ENCODE measurements around the gene CHRNA5. TPM values are rescaled to one million over a fixed set of nuclear protein-coding genes. Genes with fewer than 3 reads are reported as not detected.
"Not testable (repeated sequence)": the region's sequence is repeated elsewhere in the genome, so short reads cannot be mapped to it uniquely, and the experiment has no call there.

Gene CHRNA5
- total RNA-seq, 4 donors from 2014 or later = 0.63 to 3.1 (median 1.8) TPM

GRCh38 chr15:78550815-78551214 is 14.5 kb upstream of the CHRNA5 start:
- no peak for ATAC-seq (ENCODE audit: low FRiP score)
- DNase-seq (ENCODE audit: low spot score) = no peak
- TF ChIP-seq CTCF (IDR thresholded peaks at IDR 0.05) = no peak

DNA sequence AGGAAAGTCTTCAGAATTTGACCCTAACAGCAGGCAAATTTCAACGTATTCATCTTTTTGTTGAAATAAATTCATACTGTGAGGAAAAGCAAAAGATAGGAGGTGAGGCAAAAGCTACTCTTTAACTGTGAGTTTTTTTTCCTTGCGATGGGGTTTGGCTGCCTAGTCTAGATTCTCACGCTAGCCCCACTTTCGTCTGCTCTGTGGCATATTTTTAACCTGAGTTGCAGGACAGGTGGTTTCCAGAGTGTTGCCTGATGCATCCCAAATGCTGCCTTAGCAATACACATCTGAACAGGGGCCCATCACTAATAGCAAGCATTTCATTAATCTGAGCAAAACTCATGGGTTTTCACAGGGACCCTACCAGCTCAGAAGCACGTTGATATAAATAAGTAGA is 13.4 kb upstream of the CHRNA5 start:
- DNase-seq (ENCODE audit: low spot score) (no peak), ATAC-seq (ENCODE audit: low FRiP score) (no peak)
- TF ChIP-seq CTCF (IDR thresholded peaks at IDR 0.05) = no peak

- ATAC-seq (ENCODE audit: low FRiP score) = no peak
- DNase-seq (ENCODE audit: low spot score) = no peak
- no peak for TF ChIP-seq CTCF (IDR thresholded peaks at IDR 0.05)
Measured at GRCh38 chr15:78552597-78552996, 12.7 kb upstream of the CHRNA5 start.

DNA sequence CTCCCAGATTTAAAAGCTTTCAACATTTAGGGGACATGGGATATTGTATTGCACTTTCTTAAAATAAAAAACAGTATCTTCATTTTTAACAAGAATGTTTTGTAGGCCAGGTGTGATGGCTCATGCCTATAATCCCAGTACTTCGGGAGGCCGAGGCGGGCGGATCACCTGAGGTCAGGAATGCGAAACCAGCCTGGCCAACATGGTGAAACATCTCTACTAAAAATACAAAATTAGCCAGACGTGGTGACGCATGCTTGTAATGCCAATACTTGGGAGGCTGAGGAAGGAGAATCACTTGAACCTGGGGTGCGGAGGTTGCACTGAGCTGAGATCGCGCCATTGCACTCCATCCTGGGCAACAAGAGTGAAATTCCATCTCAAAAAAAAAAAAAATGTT is 5.1 kb upstream of the CHRNA5 start:
- ATAC-seq (ENCODE audit: low FRiP score); DNase-seq (ENCODE audit: low spot score): not testable (repeated sequence)

GRCh38 chr15:78561490-78561889 is 3.8 kb upstream of the CHRNA5 start:
- ATAC-seq (ENCODE audit: low FRiP score) (no peak), DNase-seq (ENCODE audit: low spot score) (no peak)
- no peak for TF ChIP-seq CTCF (IDR thresholded peaks at IDR 0.05)

DNA sequence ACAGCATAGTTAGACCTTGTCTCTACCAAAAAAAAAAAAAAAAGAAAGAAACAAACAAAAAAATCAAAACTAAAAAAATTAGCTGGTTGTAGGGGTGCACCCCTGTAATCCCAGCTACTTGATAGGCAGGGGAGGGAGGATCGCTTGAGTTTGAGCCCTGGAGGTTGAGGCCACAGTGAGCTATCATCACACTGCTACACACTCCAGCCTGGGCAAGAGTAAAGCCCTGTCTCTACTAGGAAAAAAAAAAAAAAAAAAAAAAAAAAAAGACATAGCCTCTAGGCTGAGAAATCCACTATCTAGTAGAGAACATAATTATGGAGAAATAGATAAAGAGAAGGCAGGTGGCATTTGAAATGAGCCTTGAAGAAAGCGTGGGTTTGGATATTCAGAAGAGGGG is 2.2 kb upstream of the CHRNA5 start:
- no peak for DNase-seq (ENCODE audit: low spot score)
- ATAC-seq (ENCODE audit: low FRiP score) = no peak
- TF ChIP-seq CTCF (IDR thresholded peaks at IDR 0.05) = no peak

DNA sequence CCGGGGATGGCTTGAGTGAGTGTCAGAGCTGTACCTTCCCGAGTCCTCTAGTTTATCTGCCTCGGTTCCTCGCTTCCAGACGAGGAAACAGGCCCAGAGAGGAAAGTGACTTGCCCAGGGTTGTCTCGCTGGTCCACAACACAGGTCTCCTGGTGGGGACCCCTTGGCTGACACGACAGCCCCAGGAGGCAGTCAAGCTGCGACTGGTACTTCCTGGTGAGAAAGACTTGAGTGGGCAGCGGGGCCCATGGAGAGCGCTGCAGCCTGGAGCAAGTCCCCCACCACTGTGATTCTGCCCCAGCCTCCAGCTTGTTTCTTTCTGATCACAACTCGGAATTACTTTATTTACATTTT is 600 bp upstream of the CHRNA5 start:
- no peak for DNase-seq (ENCODE audit: low spot score)
- ATAC-seq (ENCODE audit: low FRiP score) = no peak
- no peak for TF ChIP-seq CTCF (IDR thresholded peaks at IDR 0.05)
